ENCODE data around the gene GNG14. TPM values are rescaled to one million over a fixed set of nuclear protein-coding genes. Genes with fewer than 3 reads are reported as not detected.

Gene GNG14
- not detected in 2 replicates for total RNA-seq (2021)
- long read RNA-seq, result 0 reads

DNA sequence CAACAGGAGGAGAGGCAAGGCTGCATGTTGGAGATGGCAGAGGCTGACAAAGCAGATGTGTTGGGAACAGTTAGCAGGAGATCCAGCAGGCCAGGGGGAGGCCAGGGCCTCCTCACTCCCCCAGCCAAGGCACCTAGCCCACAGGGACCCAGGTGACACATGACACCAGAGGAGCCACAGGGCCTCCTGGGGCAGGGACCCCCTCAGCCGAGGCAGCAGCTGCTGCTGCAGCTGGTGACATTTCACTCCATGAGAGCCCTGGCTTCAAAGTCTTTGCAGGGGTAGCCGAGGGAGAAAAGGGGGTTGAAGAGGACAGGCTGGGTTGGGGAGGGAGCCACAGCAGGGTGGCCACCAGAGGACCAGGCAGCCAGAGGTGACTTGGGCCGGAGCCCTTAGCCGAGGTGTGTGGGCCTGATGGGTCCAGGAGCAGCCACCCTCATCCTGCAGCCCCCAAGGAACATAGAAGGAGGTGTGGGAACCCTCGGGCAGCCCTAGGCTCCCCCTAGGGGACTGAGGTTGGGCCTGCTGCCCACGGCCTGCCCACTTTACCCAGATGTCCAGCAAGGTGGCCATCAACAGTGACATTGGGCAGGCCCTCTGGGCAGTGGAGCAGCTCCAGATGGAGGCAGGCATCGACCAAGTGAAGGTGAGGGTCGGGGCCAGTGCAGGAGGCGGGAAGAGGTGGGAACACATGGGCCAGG lies at the start of gene GNG14:
TSS of gene GNG14 (plus strand) at position 503 of the 701 bp plus-strand sequence. CDS start at position 554, 51 bp downstream.
- no peaks in the 10 kb centered on the region for H3K9me3 Mint-ChIP-seq
- no peaks in the 10 kb centered on the region; the same call in 1 of the 2 replicates for H3K27me3 Mint-ChIP-seq (ENCODE audit: low read depth)
- H3K4me3 Mint-ChIP-seq, result peak within 1 kb of the TSS in 1 of 2 experiments; percentile 13; a peak in 1 of 5 replicates

More for the DNA sequence above, at the start of gene GNG14:
- Histone ChIP-seq H4K91ac (ENCODE audit: insufficient read length, low read depth, low read length) (no peak within 1 kb of the TSS), H3K79me1 (ENCODE audit: insufficient read depth, low read depth, low read length, poor library complexity, severe bottlenecking) (no peaks in the 10 kb centered on the region), H2AK5ac (ENCODE audit: insufficient read length, low read length) (no peak within 1 kb of the TSS), H2BK120ac (ENCODE audit: low read depth, low read length, poor library complexity, severe bottlenecking) (no peak within 1 kb of the TSS), H3K56ac (ENCODE audit: insufficient read length, low read depth, low read length) (no peak within 1 kb of the TSS), H2BK12ac (ENCODE audit: insufficient read length, low read depth, low read length) (no peak within 1 kb of the TSS), H3K23ac (ENCODE audit: insufficient read length, low read depth, low read length) (no peak within 1 kb of the TSS), H3K18ac (ENCODE audit: insufficient read length, low read depth, low read length) (no peak within 1 kb of the TSS), H2AFZ (ENCODE audit: low read length) (no peak within 1 kb of the TSS), H3K23me2 (ENCODE audit: insufficient read length, low read depth, low read length, poor library complexity, severe bottlenecking) (no peaks in the 10 kb centered on the region), H3T11ph (ENCODE audit: low read length) (no peak within 1 kb of the TSS), H2BK15ac (ENCODE audit: low read depth, low read length) (no peak within 1 kb of the TSS), H3K4me1 (ENCODE audit: insufficient read depth, low read length) (no peaks in the 10 kb centered on the region), H3K9me3 (ENCODE audit: control insufficient read depth, low read depth, low read length) (no peaks in the 10 kb centered on the region), H3K79me2 (ENCODE audit: insufficient read depth, low read length) (no peaks in the 10 kb centered on the region), H4K8ac (replicated peaks; ENCODE audit: insufficient read length, low read depth, low read length) (peak within 1 kb of the TSS; percentile 50), H3K4ac (ENCODE audit: low read depth, low read length) (no peak within 1 kb of the TSS), H2BK5ac (ENCODE audit: insufficient read length, low read length) (no peak within 1 kb of the TSS), H3K14ac (ENCODE audit: insufficient read depth, low read length) (no peak within 1 kb of the TSS), H3K9ac (ENCODE audit: extremely low read depth, insufficient read length, low read length) (no peak within 1 kb of the TSS), H3K27me3 (ENCODE audit: insufficient read depth, low read length) (no peaks in the 10 kb centered on the region), H3K4me2 (ENCODE audit: insufficient read depth, insufficient read length, low read length) (no peak within 1 kb of the TSS), H4K20me1 (ENCODE audit: control insufficient read depth, insufficient read depth, insufficient read length) (no peaks in the 10 kb centered on the region), H3K27ac (ENCODE audit: insufficient read length, low read depth, low read length) (no peak within 1 kb of the TSS), H2BK20ac (ENCODE audit: low read depth, low read length, poor library complexity, severe bottlenecking) (no peak within 1 kb of the TSS), H4K5ac (ENCODE audit: insufficient read length, low read depth, low read length) (no peak within 1 kb of the TSS)
- no CpG with 5 or more reads among the region's 9 CpGs for whole genome bisulfite sequencing (ENCODE audit: extremely low coverage, insufficient read length, low lambda C conversion rate)
- DNase-seq, result no peak
- H3K4me1 Mint-ChIP-seq, result peaks cover 0 to 3% of the 10 kb centered on the region in 2 experiments; a peak in 1 of 4 replicates
- peak within 1 kb of the TSS in 1 of 3 experiments; percentile 74; a peak in 1 of 7 replicates for H3K27ac Mint-ChIP-seq
- TF ChIP-seq, protein P1, sequence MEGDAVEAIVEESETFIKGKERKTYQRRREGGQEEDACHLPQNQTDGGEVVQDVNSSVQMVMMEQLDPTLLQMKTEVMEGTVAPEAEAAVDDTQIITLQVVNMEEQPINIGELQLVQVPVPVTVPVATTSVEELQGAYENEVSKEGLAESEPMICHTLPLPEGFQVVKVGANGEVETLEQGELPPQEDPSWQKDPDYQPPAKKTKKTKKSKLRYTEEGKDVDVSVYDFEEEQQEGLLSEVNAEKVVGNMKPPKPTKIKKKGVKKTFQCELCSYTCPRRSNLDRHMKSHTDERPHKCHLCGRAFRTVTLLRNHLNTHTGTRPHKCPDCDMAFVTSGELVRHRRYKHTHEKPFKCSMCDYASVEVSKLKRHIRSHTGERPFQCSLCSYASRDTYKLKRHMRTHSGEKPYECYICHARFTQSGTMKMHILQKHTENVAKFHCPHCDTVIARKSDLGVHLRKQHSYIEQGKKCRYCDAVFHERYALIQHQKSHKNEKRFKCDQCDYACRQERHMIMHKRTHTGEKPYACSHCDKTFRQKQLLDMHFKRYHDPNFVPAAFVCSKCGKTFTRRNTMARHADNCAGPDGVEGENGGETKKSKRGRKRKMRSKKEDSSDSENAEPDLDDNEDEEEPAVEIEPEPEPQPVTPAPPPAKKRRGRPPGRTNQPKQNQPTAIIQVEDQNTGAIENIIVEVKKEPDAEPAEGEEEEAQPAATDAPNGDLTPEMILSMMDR (conservative IDR thresholded peaks at IDR 0.05), result no peak
- H3K36me3 Mint-ChIP-seq (ENCODE audit: insufficient read depth in 1 of 3, low read depth in 3 of 3), result no peaks in the 10 kb centered on the region; a peak in 1 of 7 replicates
